LNCAP (cell line): Measurements from ENCODE around the gene SPRED1.

Experiments used
- TF ChIP-seq, protein P1 (sequence below): fragments of 450-650 bp; IDR thresholded peaks from 2 replicates; pipeline ENCODE4 v1.5.1; 2017; ENCODE audit warnings: mild to moderate bottlenecking

SPRED1 gene

DNA sequence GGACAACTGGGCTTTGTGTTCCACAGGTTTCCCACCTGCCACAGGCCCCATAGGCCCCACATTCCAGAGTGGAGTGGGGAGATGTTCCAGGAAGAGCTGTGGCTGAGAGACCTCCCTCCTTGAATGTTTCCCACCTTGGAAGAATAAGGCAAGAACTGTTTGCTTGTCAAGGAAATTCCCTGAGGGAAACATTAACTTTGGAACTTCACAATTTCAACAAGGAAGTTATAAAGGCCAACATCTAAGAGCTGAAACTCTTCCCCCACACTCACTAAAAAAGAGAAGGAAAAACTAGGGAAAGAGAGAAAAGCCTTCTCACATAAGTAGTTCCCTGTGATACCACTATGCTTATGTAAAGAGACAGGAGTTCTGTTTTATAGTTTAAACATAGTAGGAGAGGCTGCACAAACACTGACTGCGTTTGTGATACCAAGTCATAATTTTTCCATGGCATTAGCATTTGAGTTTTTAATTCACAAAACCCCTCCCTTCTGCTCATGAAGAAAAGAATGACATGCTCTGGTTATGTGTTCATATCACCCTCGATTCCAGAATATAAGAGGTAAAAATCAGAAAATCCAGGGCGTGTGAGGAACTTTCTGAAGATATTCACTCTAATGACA lies 39.8 kb upstream of the SPRED1 start:
- TF ChIP-seq, protein P1, sequence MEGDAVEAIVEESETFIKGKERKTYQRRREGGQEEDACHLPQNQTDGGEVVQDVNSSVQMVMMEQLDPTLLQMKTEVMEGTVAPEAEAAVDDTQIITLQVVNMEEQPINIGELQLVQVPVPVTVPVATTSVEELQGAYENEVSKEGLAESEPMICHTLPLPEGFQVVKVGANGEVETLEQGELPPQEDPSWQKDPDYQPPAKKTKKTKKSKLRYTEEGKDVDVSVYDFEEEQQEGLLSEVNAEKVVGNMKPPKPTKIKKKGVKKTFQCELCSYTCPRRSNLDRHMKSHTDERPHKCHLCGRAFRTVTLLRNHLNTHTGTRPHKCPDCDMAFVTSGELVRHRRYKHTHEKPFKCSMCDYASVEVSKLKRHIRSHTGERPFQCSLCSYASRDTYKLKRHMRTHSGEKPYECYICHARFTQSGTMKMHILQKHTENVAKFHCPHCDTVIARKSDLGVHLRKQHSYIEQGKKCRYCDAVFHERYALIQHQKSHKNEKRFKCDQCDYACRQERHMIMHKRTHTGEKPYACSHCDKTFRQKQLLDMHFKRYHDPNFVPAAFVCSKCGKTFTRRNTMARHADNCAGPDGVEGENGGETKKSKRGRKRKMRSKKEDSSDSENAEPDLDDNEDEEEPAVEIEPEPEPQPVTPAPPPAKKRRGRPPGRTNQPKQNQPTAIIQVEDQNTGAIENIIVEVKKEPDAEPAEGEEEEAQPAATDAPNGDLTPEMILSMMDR: no peak

DNA sequence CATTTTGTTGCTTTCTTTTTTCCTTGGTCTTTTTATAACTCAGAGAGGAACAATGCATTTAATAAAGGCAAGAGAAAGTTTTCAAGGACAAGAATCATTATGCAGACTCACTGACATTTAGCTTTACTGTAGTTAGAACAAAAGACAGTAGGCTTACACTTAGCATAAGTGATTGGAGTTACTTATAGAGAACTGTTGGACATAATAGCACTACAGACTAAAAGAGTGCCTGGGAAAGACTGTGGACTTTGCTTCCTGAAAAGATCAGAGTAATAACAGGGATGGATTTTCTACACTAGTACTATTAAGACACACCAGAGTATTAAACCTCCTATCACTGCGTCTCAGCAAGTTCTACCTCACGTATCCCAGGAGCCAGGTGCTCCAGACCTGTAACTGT lies 39.3 kb upstream of the SPRED1 start:
- TF ChIP-seq, protein P1: no peak

DNA sequence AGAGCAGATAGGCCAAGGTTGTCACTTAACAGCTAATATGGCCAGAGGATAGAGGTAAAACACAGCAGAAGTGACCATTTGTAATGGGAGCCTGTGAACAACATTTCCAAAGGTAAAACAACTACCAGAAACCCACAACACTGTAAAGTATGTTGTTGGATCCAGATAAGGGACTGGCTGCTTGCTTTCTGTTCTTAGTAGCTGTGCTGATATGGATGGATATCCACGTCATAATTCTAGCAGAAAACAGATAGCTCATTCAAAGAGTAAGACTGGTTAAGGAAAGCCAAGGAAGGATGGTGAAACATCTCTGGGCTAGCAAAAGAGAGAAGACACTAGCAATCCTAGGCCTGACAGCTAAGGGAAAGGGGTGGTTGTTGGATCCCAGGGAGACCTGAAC lies 36.9 kb upstream of the SPRED1 start:
- TF ChIP-seq, protein P1: no peak

DNA sequence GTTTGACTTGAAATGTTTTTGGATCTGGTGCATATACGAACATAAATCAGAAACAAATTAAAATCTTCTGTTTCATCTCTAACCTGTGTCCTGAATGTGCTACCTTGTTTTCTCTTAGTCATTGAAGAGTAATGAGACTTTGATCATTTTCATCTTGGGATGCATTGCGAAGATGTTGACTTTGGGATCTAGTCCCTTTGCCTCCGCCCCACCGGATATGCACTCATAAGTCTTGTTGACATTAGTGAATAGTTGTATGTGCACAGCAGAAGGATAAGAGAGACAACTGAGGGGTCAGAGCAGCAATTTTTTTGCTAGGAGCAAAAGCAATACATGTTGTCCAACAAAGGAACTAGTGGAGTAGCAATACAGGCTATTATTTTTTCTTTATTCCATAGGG lies 35.9 kb upstream of the SPRED1 start:
- TF ChIP-seq, protein P1: no peak

DNA sequence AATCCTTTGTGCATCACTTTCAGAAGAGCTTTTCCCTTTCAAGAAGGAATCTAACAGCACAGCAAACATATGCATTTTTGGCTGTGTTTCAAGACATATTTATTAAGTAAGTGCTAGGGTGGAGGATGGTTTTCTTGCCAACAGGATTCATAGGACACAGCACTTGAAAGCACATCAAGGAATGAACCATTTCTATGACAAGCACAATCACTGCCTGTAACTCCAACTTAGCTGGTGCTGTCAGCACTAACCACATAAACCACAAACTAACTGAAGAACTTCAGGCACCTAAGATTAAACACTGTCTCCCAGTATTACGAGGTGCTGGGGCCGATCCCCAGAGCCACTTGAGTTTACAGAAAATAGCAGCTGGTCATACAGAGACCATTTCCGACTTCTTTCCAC lies 35.4 kb upstream of the SPRED1 start:
- TF ChIP-seq, protein P1: no peak

DNA sequence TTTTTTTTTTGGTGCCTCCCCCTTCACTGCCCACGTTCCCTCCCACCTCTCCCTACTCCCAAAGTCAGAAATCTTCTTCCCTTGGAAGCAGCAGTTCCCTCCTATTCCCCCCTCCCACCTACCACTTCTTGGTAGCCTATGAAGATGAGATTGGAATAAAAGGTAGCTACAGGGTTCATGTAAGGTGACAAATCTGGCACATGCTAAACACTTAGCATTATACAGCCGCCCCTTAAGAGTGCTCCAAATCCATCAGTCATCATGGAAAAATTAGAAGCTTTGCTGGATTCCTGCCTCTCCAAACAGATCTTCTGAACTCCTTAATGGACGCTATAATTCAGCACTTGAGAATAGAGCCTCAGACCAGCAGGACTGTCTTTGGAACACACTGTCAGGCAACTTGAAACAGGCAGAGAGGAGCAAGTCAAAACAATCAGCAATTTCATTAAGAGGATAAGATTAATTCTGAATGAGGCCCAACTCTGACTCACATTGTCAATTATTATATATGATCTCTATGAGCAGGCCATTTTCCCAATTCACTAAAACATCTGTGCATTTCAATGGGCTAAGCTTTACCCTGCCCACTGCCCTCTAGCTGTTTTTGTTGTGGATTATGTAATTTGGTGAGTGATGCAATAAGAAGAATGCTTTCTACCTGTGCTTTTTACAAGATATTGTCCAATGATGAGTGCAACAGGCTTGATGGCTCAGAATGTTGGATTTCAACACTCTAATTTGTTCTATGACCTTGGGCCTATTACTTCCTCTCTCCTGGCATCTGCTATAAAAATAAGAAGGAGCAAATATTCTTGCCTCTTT lies 34.6 kb upstream of the SPRED1 start:
- TF ChIP-seq, protein P1: no peak

DNA sequence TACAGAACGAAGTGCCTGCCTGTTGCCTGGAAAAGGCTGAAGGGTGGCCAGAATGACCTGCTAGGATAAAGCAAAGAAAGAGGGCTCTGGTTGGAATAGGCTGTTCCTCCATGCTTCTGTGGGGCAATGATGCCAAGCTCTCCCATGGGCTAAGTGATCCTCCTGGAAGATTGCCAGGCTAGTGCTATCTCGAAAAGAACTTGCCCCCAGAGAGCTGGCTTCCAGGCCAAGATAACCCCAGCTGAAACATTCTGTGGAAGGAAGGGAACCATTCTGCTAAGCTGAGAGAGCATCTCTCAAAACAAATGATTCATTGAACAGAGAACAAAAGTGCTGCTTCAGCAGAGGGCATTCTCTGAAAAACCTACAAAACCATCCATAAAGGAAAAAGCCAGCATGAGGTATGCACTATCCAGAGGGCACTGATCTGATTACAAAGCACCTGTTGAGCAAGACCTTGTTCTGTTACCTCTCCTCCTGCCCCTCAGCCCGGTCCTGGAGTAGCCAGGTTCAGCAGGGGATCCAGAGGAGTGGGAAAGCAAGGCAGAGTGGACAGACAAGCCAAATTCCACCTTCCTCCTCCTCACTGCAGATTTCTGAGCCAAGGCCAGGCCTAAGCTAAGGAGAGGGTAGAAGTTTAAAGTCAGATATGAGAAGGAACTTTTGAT lies 31.9 kb upstream of the SPRED1 start:
- TF ChIP-seq, protein P1: no peak
